Suppressor macrophage (primary cell): ENCODE measurements around the gene GPR107.

ENCODE experiments used
- DNase-seq, 4 experiments: peaks; one replicate each; pipeline ENCODE4 v3.0.0-alpha.2; 2020 to 2022

GPR107 gene

DNA sequence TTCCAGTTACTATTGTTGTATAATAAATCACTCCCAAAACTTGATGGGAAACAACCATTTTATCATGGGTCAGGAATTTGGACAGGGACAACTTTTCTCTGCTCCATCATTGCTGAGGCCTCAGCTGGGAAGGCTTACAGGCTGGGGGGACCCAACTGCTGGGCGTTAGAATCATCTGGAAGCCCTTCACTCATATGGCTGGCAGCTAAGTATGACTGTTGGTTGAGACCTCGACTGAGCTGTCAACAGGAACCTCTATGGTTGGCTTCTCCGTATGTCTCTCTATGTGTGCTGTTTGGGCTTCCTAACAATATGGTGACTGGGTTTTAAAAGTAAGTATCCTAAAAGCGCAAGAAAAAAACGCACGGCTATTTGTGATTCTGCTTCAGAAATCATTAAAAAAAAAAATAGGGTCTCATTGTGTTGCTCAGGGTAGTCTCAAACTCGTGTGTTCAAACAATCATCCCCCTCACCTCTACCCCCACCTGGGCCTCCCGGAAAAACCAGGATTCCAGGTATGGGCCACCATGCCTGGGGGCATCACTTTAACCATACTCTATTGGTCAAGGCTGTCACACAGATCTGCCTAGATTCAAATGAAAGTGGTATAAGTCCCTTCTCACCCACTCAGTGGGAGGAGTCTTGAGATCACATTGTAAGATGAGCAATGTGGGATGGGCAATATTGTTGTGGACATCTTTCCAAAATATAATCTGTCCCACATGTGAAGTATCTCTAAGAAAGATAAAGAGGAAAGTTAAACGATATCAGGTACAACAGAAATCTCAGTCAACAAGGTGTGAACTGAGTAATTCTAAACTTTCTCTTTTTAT is 26.0 kb upstream of the GPR107 start:
- no peak for DNase-seq

DNA sequence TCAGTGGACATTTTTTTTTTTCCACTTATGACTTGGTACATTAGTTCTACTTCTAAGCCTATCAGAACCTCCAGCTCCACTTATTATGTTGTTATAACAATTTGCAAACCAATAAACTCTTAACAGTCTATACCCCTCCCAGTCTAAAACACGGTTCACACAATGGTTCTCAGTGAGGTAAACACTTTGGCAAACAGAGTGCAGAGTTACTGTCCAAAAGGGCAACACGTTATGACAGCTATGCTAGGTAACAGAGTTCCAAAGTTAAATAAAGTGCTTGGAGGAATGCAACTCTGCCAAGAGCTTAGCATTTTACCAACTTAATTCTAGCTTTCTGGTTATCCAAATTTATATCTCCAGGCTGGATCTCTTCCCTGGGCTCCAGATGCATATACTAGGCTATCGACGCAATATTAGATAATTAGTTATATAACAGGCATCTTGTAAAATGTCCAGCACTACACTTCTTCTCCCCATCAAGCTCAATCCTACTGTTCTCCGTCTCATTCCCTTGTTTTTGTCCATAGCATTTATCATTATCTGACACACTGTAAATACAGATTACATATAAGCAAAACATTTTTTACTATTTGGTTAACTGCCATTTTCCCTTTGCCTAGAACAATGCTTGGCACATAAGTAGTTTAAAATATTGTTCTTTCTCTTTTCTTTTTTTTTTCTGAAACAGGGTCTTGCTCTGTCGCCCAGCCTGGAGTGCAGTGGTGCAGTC is 25.0 kb upstream of the GPR107 start:
- DNase-seq, result no peak

DNA sequence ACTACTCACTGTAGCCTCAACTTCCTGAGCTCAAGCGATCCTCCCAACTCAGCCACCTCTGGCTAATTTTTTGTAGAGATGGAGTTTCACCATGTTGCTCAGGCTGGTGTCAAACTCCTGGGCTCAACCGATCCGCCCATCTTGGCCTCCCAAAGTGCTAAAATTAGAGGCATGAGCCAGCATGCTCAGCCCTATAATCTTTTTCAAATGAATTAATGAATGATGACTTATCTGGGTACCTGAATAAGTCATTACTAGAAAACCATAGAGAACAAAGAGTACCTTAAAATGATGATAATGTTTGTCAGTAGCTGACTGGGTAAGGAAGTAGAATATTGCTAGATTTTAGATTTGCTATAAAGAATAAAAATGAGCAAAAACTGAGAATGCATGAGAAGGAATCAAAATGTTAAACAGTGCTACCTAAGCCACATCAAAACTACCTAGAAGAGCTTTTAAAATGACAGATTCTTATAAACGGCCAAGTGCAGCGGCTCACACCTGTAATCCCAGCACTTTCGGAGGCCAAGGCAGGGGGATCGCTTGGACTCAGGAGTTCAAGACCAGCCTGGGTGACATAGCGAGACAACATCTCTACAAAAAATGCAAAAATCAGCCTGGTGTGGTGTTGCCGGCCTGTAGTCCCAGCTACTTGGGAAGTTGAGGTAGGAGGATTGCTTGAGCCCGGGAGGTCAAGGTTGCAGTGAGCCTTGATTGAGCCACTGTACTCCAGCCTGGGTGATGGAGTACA is 24.3 kb upstream of the GPR107 start:
- no peak for DNase-seq

DNA sequence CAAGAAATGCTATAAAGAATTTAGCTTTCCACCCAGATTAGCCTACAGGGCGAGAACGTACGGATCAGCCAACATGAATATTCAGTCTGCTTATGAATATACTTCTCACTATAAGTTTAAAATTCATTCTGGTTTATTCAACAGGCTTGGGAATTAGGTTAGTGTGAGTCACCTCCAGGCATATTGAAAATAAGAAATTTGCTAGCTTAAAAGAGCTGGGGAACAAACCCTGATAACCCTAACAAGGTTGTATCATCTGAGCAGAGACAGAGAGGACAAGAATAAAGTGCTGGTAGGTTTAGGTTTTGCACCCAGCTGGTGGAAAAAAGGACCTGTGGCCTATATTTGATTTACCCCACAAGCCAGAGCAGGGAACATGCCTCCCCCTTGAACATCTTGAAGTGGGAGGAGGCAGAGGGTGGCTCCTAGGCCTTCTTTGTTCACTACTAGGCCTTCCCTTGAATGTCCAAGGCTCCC is 23.0 kb upstream of the GPR107 start:
- no peak for DNase-seq

DNA sequence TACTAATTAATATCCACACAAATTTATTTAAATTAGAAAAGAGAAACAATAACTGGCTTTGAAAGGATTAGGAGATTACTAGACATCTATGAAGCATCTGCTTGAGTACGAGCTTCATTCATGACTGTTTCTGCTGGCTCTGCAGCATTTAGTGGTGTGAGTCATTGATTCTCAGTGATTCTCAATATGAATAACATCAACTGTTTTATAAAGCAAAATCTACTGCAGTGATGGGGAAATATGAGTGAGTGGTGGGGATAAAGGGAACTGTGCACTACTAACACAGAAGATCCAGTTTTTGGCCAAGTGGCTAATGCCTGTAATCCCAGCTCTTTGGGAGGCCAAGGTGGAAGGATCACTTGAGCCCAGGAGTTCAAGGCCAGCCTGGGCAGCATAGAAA is 19.1 kb upstream of the GPR107 start:
- peak; percentile 54 to 83 (median 68) for DNase-seq

DNA sequence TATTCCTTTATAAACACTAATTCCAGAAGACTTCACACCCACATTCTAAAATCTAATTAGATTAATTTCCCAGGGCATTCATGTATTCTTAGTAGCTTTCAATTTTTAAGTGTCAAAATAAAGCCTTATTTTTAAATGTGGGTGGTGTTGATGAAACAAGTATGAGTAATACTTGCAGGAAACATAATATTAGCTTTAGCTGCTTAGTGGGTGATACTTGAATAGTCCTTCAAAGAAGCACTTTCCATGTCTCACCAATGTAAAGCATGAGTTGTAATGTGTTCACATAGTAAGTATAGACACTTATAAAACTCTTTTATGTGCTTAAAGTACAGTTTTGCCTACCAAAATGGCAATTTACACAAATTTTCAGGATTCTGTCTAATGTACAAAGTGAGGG is 17.6 kb upstream of the GPR107 start:
- DNase-seq, result peak in 2 of 4 experiments; percentile 65

DNA sequence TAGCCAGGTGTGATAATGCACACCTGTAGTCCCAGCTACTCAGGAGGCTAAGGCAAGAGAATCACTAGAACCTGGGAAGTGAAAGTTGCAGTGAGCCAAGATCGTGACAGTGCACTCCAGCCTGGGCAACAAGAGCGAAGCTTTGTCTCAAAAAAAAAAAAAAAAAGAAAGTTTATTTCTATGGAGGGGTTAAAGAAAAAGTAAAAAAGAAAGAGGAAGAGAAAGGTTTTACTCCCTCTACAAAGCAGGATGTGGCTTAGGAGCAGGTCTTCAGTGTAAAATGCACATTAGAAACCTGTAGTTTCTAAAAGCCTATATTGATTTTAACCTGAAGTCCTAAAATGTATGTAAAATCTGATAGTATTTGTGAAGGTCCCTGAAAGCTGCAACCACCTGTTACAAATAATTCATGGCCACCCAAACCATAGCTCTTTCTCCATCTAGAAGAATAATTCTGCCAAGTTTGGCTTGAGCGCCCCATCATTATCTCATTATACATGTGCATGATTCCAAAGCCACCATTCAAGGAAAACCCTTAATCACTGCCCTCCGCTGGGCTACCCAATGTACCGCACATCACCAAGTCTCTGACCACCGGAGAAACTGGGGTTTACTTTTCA is 14.1 kb upstream of the GPR107 start:
- peak in 2 of 4 experiments; percentile 34 to 41 for DNase-seq

DNA sequence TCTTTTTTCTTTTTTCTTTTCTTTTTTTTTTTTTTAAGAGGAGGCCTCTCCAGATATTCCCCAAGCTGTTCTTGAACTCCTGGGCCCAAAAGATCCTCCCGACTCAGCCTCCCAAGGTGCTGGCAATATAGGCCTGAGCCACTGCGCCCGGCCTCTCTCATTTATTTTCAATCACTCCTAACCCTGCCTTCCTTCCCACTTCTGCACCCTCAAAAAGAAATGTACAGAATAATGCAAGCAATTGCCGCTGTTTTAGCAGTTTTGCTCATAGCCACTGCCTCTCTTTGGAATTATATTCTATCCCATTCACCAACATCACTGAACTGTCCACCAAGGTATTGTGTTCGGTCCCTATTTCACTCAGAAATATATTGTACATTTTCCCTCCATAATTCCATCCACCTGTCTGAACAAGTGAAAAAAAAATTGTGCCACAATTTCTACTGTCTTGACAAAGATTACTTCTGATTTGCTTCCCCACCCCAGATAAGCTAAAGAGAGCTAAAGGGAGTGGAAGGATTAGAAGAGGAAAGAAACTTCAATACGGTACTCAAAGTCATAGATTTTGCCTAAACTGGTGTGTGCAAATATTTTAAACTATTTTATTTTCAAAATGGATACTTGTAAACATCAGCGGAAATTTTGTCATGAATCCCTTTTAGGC is 12.6 kb upstream of the GPR107 start:
- no peak for DNase-seq

DNA sequence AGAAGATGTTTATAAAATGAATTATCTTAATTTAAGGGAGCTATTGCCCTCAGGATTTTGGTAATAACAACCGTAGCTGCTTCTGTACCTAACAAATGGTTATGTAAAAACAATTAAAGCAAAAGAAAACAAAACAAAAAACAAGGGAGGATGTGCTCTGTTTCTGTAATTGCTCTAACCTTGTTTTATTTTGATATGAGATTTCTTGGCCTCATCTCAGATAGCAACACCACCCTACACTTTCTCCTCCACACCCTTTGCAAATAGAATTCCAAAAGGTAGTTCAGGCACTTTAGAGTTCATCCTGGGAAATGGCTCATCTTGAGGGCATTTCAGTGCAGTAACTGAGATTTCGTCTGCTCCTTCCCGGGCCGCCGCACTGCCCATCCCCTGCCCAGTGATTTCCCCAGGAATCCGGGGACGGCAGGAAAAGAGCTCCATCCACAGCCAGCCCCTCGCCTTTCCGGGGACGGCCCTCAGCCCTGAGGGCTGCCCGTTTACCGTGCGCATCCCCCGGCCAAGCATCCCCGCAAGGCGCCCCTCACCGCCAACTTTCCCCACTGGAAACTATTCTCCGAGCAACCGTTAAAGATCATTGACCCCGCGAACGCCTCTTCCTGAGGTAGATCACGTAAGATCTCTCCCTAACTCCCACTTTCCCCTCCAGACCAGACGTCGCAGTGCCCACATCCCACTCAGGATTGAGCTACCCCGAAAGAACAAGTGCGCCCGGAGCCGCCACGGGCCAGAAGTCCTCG is 11.9 kb upstream of the GPR107 start:
- DNase-seq, result no peak

DNA sequence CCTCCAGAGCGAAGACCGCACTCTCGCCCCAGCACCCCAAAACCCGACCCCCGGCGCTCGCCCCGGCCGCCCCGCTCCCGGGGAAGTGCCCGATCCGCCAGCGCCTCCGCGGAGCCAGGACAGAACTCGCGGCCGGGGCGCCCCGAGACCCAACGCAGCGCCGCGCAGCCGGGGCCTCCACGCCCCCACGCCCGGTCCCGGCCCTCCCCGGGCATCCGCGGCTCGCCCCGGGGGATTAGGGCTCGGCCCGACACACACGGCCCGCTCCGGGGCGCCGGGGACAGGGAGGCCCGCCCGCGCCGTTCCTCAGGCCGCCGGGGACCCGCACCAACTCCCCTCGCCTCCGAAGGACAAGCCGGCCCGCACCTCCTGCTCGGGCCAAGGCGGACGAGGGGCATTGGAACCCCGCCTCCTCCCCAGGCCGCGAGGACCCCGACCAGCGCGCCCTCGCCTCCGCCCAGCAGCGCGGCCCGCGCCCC is 11.3 kb upstream of the GPR107 start:
- peak in 3 of 4 experiments; percentile 45 to 78 (median 71) for DNase-seq

DNA sequence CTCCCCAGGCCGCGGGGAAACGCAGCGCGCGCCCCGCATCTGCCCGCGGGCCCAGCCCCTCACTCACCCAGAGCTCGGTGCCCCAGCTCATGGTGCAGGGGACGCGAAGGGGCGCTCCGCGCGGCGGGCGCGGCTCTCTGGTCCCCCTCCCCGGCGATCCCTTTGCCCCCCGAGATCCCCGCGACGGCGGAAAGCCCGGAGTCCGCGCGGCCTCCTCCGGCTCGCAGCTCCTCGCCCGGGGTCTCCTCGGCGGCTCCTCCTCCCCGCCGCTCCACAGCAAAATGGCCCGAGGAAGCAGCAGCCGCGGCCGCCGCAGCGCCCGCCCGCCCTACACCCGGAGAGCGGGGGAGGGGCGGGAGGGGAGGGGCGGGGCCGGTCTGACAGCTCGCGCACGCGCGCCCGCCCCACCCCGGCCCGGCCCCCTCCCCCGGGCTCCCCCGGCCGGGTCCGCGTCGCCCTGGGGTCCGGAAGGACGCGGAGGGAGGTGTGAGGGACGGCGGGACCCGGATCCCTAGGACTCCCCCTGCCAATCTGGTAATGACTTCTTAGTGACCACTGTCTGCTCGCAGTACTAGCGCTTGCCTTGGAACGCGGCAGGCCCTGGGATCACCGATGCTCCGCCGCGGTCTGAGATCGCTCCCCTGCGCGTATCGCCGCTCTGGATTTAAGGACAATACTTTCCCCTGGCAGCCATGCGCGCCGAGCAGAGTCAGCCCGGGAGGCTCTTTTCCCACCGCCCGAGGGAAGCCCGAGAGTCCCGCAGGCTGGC is 10.6 kb upstream of the GPR107 start, which contains the start of gene FNBP1:
TSS of gene FNBP1 (minus strand) at position 305 of the 769 bp plus-strand sequence. CDS start at position 91, 214 bp downstream.
- peak; percentile 75 to 93 (median 85) for DNase-seq

DNA sequence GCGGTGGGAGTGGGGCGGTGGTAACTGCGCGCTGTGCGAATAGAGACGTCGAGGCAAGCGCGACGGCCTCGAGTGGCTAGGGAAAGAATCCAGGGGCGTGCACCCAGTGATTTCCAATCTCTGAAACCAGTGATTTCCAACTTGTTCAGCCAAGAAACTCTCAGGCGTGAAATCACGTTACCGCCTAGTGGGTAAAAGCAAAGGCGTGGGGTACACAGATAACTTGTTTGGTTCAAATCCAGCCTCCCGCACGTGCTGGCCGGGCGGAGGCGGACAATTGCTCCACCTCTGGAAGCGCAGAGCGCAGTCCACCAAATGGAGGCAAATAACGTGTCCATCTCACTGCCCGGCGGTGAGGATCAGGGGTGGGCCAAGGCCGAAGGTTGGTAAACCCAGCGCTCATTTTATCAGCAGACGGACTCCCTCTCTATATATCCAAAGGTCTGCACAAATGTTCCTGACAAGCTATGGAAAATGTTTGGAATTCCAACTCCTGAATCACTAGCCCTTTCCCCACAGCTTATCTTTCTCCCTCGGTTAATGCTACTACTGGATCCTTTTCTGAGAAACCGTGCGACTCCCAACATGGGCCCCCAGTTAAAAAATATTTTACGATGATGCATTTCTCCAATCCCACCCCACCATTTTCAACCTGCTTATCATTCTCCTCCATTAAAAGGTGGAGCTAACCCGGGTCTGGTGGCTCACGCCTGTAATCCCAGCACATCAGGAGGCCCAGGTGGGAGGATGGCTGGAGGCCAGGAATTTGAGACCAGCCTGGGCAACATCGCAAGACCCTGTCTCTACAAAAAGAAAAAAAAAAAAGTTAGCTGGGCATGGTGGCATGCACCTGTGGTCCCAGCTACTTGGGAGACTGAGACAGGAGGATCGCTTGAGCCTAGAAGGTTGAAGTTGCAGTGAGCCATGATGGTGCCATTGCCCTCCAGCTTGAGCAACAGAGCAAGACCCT is 9.8 kb upstream of the GPR107 start:
- no peak for DNase-seq

DNA sequence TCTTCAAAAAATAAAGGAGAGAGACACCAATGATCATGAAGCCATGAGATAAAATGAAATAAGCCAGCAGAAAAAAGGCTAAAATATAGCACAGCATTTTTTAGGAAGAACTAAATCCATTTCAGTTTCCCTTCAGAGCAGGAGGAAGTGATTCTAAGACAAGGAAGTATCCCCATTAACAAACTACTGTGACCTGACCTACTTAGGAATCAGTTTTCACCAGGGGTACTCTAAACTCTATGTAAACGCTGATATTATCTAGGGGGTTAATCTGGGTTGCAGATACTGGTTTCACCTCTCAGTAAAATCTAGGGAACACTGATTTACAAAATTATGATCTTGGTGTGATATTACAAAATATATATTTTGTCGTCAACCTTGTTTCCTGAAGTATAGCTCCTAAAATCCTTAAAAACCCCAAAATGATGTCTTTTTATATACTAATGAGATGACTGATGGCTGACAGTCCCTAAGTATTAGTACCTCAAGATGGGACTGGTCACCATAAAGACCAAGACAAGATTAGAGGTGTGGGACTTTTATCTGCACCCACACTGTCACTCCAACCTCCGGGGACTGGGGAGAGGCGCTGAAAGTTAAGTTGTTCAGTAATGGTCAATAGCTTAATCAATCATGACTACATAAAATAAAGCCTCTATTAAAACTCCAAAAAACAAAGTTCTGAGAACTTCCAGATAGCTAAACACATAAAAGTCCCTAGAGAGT is 7.8 kb upstream of the GPR107 start:
- peak in 2 of 4 experiments; percentile 74 to 78 for DNase-seq

DNA sequence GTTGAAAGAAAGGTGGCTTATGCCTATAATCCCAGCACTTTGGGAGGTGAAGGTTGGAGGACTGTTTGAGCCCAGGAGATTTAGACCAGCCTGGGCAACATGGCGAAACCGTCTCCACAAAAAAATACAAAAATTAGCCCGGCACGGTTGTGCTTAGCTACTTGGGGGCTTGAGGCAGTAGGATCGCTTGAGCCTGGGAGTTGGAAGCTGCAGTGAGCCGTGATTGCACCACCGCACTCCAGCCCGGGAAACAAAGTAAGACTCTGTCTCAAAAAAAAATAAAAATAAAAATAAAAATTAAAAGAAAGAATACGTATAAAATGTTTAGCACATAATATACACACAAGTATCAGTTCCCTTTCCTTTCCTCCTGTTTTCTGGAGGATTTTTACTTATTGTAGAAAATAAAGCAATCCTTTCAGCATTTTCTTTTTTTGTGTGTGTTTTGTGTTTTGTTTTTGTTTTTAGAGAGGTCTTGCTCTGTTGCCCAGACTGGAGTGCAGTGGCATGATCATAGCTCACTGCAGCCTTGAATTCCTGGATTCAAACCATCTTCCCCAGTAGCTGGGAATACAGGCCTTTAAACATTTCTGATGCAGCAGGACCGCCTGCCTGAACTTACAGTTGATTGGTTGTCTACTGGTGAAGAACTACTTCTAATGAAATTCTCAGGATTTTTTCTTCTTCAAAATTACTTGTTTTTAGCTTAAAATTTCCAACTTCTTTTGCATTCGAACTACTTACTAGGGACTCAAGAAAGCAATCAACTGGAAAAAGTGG is 4.1 kb upstream of the GPR107 start:
- DNase-seq, result no peak

DNA sequence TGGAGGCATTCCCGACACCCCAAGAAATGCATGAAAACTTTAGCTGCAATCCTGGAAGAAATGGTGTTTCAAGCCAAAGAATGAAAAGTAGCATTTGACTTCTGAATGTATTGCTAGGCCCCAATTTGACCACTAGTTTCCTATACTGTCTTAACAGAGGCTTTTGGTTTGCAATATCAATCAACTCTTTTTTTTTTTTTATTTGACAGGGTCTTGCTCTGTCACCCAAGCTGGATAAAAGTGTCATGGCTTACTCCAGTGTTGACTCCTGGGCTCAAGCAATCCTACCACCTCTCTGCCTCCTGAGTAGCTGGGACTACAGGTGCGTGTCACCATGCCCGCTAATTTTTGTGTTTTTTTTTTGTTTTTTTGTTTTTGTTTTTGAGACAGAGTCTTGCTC is 3.2 kb upstream of the GPR107 start:
- no peak for DNase-seq

DNA sequence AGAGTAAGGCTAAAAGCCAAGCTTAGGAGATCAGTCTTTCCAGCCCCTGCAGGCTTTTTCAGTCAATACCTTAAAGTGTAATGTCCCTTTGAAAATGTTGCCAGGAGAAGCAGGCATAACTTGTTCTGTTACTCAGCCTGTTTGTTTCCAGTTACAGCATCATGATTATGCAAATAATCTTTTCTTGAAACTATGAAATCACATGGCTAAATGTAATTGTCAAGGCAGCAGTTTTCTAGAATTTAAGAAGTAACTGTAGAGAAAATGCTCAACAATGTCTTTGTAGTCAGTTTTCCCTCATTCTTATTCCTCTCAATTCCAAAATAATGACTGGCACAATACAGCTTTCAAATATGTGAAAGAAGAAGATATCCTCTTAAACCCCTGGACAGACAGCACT is 1.9 kb upstream of the GPR107 start:
- DNase-seq, result peak in 3 of 4 experiments; percentile 39 to 79 (median 74)

DNA sequence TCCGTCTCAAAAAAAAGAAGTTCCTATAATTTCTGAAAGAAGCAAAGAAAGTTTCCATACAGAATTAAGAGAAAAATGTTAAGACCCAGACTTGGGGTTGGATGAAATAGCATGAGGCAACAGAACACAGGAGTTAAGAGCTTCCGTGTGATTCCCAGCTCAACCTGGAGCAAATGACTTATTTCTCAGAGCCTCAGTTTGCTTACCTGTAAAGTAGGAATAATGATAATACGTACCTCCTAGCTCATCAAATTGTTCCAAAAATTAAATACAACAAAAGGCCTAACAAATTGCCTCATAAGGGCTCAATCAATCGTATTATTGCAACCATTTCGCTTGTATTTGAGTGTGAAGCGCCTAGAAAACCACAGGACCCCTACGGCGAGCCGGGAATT is 600 bp upstream of the GPR107 start:
- DNase-seq, result no peak
